ENCODE measurements around the gene GTF3C2.

GTF3C2 gene, protein sequence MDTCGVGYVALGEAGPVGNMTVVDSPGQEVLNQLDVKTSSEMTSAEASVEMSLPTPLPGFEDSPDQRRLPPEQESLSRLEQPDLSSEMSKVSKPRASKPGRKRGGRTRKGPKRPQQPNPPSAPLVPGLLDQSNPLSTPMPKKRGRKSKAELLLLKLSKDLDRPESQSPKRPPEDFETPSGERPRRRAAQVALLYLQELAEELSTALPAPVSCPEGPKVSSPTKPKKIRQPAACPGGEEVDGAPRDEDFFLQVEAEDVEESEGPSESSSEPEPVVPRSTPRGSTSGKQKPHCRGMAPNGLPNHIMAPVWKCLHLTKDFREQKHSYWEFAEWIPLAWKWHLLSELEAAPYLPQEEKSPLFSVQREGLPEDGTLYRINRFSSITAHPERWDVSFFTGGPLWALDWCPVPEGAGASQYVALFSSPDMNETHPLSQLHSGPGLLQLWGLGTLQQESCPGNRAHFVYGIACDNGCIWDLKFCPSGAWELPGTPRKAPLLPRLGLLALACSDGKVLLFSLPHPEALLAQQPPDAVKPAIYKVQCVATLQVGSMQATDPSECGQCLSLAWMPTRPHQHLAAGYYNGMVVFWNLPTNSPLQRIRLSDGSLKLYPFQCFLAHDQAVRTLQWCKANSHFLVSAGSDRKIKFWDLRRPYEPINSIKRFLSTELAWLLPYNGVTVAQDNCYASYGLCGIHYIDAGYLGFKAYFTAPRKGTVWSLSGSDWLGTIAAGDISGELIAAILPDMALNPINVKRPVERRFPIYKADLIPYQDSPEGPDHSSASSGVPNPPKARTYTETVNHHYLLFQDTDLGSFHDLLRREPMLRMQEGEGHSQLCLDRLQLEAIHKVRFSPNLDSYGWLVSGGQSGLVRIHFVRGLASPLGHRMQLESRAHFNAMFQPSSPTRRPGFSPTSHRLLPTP

DNA sequence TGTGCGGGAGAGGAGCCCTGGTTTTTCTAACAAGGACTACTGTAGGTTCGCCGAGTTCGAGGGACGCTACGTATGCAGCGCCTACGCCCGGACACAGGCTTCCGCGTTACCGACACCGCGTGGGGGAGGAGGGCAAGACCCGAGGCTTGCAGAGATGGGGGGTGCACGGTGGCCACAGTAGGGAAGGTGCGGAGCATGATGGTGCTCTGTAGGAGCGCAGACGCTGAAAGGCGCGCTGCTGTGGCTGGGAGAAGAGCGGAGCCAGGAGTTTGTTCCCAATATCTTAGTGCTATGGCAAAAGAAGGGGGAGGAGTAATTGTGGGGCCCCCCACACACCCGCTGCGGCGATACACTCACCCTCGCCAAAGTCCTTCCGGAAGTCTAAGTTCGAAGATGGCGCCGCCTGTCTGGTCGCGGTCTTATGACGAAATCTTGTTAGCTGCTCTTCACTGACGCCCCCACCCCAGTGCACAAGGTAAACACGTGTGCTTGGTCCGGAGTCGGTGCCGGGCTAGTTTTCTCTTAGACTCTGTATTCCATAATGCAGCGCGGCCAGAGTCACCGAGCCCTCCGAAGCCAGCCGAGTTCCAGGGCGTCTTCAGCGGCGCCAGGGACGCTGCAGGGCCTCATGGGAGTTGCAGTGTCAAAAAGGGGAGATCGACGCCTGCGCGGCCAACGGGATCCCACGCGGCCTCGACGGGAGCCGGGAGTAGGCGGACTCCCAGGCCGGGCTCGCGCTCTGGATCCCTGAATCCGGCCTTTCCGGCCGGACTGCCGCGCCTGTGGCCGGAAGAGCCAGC lies at the start of gene GTF3C2:
GTF3C2 (minus strand) TSS at position 383 of the 800 bp plus-strand sequence. CDS start 13,210 bp downstream, outside the sequence.
- H3K9me3 ChIP-seq (ENCODE audit: insufficient read depth, low read depth, low read length) = no peaks in the 10 kb centered on the region
- H2AFZ ChIP-seq (ENCODE audit: low read length) = peak within 1 kb of the TSS; percentile 81
- no peaks in the 10 kb centered on the region for H3K27me3 ChIP-seq (ENCODE audit: insufficient read depth, low read length, poor library complexity, severe bottlenecking)
- H3K36me3 ChIP-seq (ENCODE audit: insufficient read depth, low read length) = no peaks in the 10 kb centered on the region
- H3K9ac ChIP-seq (ENCODE audit: low read depth, low read length, poor library complexity, severe bottlenecking) = peak within 1 kb of the TSS; percentile 94
- peaks cover 26% of the 10 kb centered on the region for H3K4me1 ChIP-seq (ENCODE audit: insufficient read depth, low read length, poor library complexity, severe bottlenecking)
- H3K4me3 ChIP-seq (ENCODE audit: low read length, poor library complexity, severe bottlenecking) = peak within 1 kb of the TSS; percentile 93
- H3K79me2 ChIP-seq (ENCODE audit: insufficient read depth, low read length) = peaks cover 69% of the 10 kb centered on the region
- H3K9me2 ChIP-seq (replicated peaks; ENCODE audit: low read depth, low read length) = no peaks in the 10 kb centered on the region
- 0 out of 2 replicates have a peak, but pooled peaks cover 2% of the 10 kb centered on the region for H3F3A ChIP-seq (ENCODE audit: low read depth)
- H3K4me2 ChIP-seq (ENCODE audit: low read depth, low read length, poor library complexity, severe bottlenecking) = peak within 1 kb of the TSS; percentile 98
- no peak for TF ChIP-seq EZH2phosphoT487 (IDR thresholded peaks at IDR 0.05; ENCODE audit: borderline replicate concordance)
- TF ChIP-seq, protein P1, sequence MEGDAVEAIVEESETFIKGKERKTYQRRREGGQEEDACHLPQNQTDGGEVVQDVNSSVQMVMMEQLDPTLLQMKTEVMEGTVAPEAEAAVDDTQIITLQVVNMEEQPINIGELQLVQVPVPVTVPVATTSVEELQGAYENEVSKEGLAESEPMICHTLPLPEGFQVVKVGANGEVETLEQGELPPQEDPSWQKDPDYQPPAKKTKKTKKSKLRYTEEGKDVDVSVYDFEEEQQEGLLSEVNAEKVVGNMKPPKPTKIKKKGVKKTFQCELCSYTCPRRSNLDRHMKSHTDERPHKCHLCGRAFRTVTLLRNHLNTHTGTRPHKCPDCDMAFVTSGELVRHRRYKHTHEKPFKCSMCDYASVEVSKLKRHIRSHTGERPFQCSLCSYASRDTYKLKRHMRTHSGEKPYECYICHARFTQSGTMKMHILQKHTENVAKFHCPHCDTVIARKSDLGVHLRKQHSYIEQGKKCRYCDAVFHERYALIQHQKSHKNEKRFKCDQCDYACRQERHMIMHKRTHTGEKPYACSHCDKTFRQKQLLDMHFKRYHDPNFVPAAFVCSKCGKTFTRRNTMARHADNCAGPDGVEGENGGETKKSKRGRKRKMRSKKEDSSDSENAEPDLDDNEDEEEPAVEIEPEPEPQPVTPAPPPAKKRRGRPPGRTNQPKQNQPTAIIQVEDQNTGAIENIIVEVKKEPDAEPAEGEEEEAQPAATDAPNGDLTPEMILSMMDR (conservative IDR thresholded peaks at IDR 0.05; ENCODE audit: low read length) = no peak
- H4K20me1 ChIP-seq (ENCODE audit: insufficient read depth, low read length, poor library complexity, severe bottlenecking) = peaks cover 15% of the 10 kb centered on the region

DNA sequence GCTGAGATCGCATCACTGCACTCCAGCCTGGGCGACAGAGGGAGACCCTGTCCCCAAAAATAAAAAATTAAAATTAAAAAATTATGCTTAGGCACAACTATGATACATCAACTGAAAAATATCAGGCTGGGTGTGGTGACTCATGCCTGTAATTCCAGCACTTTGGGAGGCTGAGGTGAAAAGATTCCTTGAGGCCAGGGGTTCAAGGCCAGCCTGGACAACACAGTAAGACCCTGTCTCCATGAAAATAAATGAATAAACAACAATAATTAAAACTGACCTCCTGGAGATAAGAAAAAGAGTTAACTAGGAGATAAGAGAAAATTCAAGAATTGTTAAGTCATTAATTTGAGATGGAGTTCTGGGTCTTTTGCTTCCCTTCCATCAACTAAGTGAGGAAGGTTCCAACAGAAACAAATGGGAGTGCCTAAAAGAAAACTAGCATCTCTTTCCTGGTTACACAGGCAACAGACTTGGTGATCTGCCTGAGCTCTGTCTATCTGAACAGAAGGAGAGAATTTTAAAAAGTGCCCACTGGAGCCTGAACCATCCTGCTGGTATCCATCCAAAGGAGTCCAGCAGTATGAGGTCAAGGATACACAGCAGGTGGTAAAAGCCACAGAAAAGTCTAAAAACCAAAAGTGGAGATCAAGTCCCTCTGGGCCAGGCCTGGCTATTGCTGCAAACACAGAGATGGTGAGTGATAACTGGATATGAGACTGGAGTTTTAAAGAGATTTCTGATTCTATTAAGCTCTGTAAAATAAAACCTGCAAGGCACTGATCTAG lies 44.0 kb upstream of the GTF3C2 start:
- Histone ChIP-seq H3K4me2 (ENCODE audit: low read depth, low read length, poor library complexity, severe bottlenecking) (peak overlapping the region; percentile 36), H4K20me1 (ENCODE audit: insufficient read depth, low read length, poor library complexity, severe bottlenecking) (peaks cover 84% of the 10 kb centered on the region), H3K4me1 (ENCODE audit: insufficient read depth, low read length, poor library complexity, severe bottlenecking) (peaks cover 25% of the 10 kb centered on the region), H3K79me2 (ENCODE audit: insufficient read depth, low read length) (peaks cover 98% of the 10 kb centered on the region), H3K27me3 (ENCODE audit: insufficient read depth, low read length, poor library complexity, severe bottlenecking) (no peaks in the 10 kb centered on the region), H2AFZ (ENCODE audit: low read length) (no peak overlapping the region), H3K4me3 (ENCODE audit: low read length, poor library complexity, severe bottlenecking) (no peak overlapping the region), H3K9me3 (ENCODE audit: insufficient read depth, low read depth, low read length) (no peaks in the 10 kb centered on the region), H3K9me2 (replicated peaks; ENCODE audit: low read depth, low read length) (no peaks in the 10 kb centered on the region), H3F3A (ENCODE audit: low read depth) (no peaks in the 10 kb centered on the region), H3K9ac (ENCODE audit: low read depth, low read length, poor library complexity, severe bottlenecking) (no peak overlapping the region), H3K36me3 (ENCODE audit: insufficient read depth, low read length) (0 out of 2 replicates have a peak, but pooled peaks cover 6% of the 10 kb centered on the region)
- TF ChIP-seq, protein P1 (conservative IDR thresholded peaks at IDR 0.05; ENCODE audit: low read length) = no peak
- no peak for TF ChIP-seq EZH2phosphoT487 (IDR thresholded peaks at IDR 0.05; ENCODE audit: borderline replicate concordance)

All from Loucy (cell line).